Measurements from ENCODE around the gene OGN. TPM values are rescaled to one million over a fixed set of nuclear protein-coding genes. Genes with fewer than 3 reads are reported as not detected.

OGN gene
- total and polyA plus RNA-seq, 2 of the 4 experiments (the other 2 are of a cell fraction) = under 0.01 to 0.10 TPM

- Histone ChIP-seq H3K79me1 (ENCODE audit: low read depth in 1 of 2, low read length in 2 of 2) (no peaks in the 10 kb centered on the region), H2BK120ac (ENCODE audit: low read depth, low read length) (no peak overlapping the region), H4K20me1 (ENCODE audit: insufficient read depth, low read length) (no peaks in the 10 kb centered on the region), H3K27ac (ENCODE audit: insufficient read depth, low read length) (no peak overlapping the region), H3K36me3 (ENCODE audit: control insufficient read depth, insufficient read depth, low read length) (no peaks in the 10 kb centered on the region), H3K4ac (ENCODE audit: low read depth, low read length) (no peak overlapping the region), H4K8ac (ENCODE audit: low read depth in 2 of 2, low read length in 2 of 2) (no peak overlapping the region), H3K9me3 (ENCODE audit: control insufficient read depth, insufficient read depth, low read length) (no peaks in the 10 kb centered on the region), H2BK15ac (ENCODE audit: low read depth, low read length) (no peak overlapping the region), H2BK5ac (ENCODE audit: low read depth, low read length, poor library complexity, severe bottlenecking) (no peak overlapping the region), H3K27me3 (ENCODE audit: control insufficient read depth, insufficient read depth, low read length) (no peaks in the 10 kb centered on the region; the same call in 1 of the 2 replicates), H3K23ac (ENCODE audit: low read depth, low read length) (no peak overlapping the region), H2BK20ac (ENCODE audit: low read depth, low read length) (no peak overlapping the region), H3K9me1 (ENCODE audit: insufficient read depth, low read length) (no peaks in the 10 kb centered on the region), H4K91ac (ENCODE audit: insufficient read depth, low read depth, low read length) (no peak overlapping the region), H3K9ac (ENCODE audit: low read depth, low read length) (no peak overlapping the region), H3K18ac (ENCODE audit: low read depth, low read length) (no peak overlapping the region), H2AK5ac (ENCODE audit: low read depth, low read length) (no peak overlapping the region), H3K4me1 (ENCODE audit: control insufficient read depth, insufficient read depth, low read length) (no peaks in the 10 kb centered on the region; the same call in 1 of the 2 replicates), H2AFZ (replicated peaks; ENCODE audit: low read length, poor library complexity) (no peak overlapping the region), H3K56ac (ENCODE audit: extremely low read depth, insufficient read depth, low read length) (no peak overlapping the region), H2AK9ac (replicated peaks; ENCODE audit: low read depth, low read length, poor library complexity) (no peak overlapping the region), H4K5ac (ENCODE audit: low read depth, low read length) (no peak overlapping the region), H3K4me3 (ENCODE audit: insufficient read depth, low read depth, low read length) (no peak overlapping the region), H3K14ac (replicated peaks; ENCODE audit: low read depth, low read length) (no peak overlapping the region), H3K4me2 (ENCODE audit: low read depth, low read length) (no peak overlapping the region)
- in situ Hi-C loops (cut with MboI; ENCODE audit: low sequenced_read_pairs) = no loop called here
- POLR2A ChIA-PET (ENCODE audit: unreplicated experiment) = no interaction called here
- intact Hi-C loops (cut with micrococcal nuclease) = no loop called here
- ATAC-seq (ENCODE audit: low read depth) (no peak), DNase-seq (no peak)
- dilution Hi-C loops (cut with HindIII; ENCODE audit: low sequenced_read_pairs, unreplicated experiment) = no loop called here
- 76% methylated on average over 3 of the region's 4 CpGs; no CpG with 5 or more reads in 1 of the 2 experiments for WGBS, 2 experiments (ENCODE audit: extremely low coverage in 2 of 2, insufficient read length in 1 of 2)
- CTCF ChIA-PET = no interaction called here
- TF ChIP-seq CEBPB (IDR thresholded peaks at IDR 0.05; ENCODE audit: low read depth, low read length) (no peak), ELK1 (IDR thresholded peaks at IDR 0.05; ENCODE audit: borderline replicate concordance, low read depth, low read length) (no peak), BHLHE40 (IDR thresholded peaks at IDR 0.05; ENCODE audit: low read depth, low read length) (no peak), MAZ (IDR thresholded peaks at IDR 0.05; ENCODE audit: borderline replicate concordance, low read depth, low read length) (no peak), RAD21 (IDR thresholded peaks at IDR 0.05; ENCODE audit: low read length) (no peak), NFE2L2 (IDR thresholded peaks at IDR 0.05; ENCODE audit: low read depth, low read length) (no peak), RCOR1 (IDR thresholded peaks at IDR 0.05; ENCODE audit: insufficient replicate concordance, low read length) (no peak), MAFK (IDR thresholded peaks at IDR 0.05; ENCODE audit: low read depth, low read length) (no peak), SMC3 (IDR thresholded peaks at IDR 0.05; ENCODE audit: low read depth, low read length) (no peak), MXI1 (IDR thresholded peaks at IDR 0.05; ENCODE audit: borderline replicate concordance, low read depth, low read length) (no peak), RFX5 (IDR thresholded peaks at IDR 0.05; ENCODE audit: low read depth, low read length) (no peak), POLR2A (IDR thresholded peaks at IDR 0.05; ENCODE audit: low read depth, low read length) (no peak), CHD1 (IDR thresholded peaks at IDR 0.05; ENCODE audit: low read depth, low read length) (no peak), CTCF (conservative IDR thresholded peaks at IDR 0.05; ENCODE audit: low read depth, low read length) (no peak), FOS (IDR thresholded peaks at IDR 0.05; ENCODE audit: low read depth, low read length) (no peak), USF2 (IDR thresholded peaks at IDR 0.05; ENCODE audit: low read depth, low read length) (no peak)
- BruUV-seq (replicated peaks) = no TSS peak
Measured at GRCh38 chr9:92444841-92445240, 40.5 kb upstream of the OGN start.
